ENCODE measurements around the gene ZBTB34.

The ZBTB34 gene

DNA sequence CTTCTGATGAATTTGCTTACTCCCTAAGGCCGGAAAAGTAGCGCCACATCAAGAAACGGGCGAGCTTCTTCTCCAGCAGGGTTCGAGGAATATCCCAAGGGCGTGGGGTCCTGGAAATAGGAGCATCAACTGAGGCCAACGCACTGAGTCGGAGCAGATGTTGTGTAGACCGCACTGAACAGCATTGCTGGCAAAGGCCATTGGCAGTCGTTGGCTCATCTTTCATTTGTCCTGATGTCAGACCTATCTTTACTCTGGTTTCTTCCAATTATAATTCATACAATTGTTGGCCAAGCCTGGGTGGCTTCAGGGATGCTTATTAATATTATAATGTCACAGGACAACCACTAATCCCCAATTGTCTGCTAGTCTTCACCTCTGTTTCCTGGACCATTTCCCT lies 26.5 kb downstream of the ZBTB34 start:
- ChIA-PET CTCF (no interaction called here), POLR2A (no interaction called here)
- DNase-seq (ENCODE audit: extremely low spot score), result no peak
- TF ChIP-seq, protein P1, sequence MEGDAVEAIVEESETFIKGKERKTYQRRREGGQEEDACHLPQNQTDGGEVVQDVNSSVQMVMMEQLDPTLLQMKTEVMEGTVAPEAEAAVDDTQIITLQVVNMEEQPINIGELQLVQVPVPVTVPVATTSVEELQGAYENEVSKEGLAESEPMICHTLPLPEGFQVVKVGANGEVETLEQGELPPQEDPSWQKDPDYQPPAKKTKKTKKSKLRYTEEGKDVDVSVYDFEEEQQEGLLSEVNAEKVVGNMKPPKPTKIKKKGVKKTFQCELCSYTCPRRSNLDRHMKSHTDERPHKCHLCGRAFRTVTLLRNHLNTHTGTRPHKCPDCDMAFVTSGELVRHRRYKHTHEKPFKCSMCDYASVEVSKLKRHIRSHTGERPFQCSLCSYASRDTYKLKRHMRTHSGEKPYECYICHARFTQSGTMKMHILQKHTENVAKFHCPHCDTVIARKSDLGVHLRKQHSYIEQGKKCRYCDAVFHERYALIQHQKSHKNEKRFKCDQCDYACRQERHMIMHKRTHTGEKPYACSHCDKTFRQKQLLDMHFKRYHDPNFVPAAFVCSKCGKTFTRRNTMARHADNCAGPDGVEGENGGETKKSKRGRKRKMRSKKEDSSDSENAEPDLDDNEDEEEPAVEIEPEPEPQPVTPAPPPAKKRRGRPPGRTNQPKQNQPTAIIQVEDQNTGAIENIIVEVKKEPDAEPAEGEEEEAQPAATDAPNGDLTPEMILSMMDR (IDR thresholded peaks at IDR 0.05; ENCODE audit: control extremely low read depth, extremely low read depth, low read depth, missing control alignments), result no peak

DNA sequence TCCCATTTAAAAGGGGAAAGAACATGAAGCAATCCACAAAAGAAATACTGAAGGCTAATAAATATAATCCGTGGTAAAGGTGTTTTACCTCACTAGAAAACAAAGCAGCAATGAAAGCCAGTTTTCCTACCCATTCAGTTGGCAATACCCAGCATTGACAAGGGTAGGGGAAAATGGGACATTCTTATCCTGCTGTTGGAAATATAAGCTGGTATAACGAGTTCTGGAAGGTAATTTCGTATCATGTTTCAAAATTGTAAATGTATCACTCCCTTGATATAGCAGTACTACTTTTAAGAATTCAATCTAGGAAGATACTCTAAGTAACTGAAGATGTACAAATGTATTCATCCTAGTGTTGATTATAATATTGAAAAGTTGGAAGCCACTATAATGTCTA lies 31.2 kb downstream of the ZBTB34 start:
- CTCF ChIA-PET, result no interaction called here
- no peak for DNase-seq (ENCODE audit: extremely low spot score)
- POLR2A ChIA-PET, result no interaction called here
- TF ChIP-seq, protein P1 (IDR thresholded peaks at IDR 0.05; ENCODE audit: control extremely low read depth, extremely low read depth, low read depth, missing control alignments), result no peak

DNA sequence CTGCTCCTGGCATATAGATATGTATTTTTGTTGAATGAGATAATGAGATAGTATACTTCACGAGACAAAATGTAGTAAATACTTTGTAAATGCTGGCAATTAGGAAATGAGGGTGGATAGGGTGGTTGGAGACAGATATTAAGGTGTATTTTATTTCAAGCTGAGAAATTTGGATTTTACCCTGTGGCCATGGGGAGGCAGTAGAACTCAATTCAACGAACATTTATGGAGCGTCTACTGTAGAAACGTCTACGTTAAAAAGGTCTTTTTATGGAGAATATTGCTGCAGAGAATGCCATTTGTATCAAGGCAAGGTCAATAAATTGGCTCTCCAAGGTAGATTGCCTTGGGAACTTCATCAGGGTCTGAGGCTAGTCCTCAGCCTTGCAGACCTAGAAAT lies 32.6 kb downstream of the ZBTB34 start:
- DNase-seq (ENCODE audit: extremely low spot score), result no peak
- ChIA-PET CTCF (interaction anchor here (1.9 kb wide), 1 partner anchor 10 kb away, joined by 6 read pairs; no protein-coding TSS in a partner anchor), POLR2A (no interaction called here)
- TF ChIP-seq, protein P1 (IDR thresholded peaks at IDR 0.05; ENCODE audit: control extremely low read depth, extremely low read depth, low read depth, missing control alignments), result no peak

DNA sequence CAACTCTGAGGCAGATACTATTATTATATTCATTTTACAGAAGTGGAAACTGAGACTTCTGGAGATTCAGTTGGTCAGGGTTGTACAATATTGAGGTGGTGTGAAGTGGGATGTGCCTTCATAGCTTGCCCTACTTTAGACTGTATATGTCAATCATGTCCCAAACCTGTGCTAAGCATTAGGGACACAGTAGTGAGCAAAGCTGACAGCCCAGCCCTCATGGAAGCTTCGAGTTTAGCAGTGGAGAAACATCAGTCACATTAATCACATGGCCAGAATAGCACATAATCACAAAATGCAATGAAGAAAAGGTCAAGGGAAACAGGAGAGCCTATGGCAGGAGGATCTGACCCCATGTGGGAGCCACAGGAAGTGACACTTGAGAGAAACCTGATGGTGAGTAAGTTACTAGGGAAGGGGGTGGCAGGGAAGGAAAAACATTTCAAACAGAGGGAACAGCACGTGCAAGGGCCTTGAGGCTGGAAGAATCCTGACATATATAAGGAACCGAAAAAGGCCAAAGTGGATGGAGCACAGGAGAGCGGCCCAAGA lies 33.7 kb downstream of the ZBTB34 start:
- CTCF ChIA-PET, result interaction anchor here (1.9 kb wide), 1 partner anchor 9 kb away, joined by 6 read pairs; no protein-coding TSS in a partner anchor
- POLR2A ChIA-PET, result no interaction called here
- no peak for DNase-seq (ENCODE audit: extremely low spot score)
- TF ChIP-seq, protein P1 (IDR thresholded peaks at IDR 0.05; ENCODE audit: control extremely low read depth, extremely low read depth, low read depth, missing control alignments), result no peak

DNA sequence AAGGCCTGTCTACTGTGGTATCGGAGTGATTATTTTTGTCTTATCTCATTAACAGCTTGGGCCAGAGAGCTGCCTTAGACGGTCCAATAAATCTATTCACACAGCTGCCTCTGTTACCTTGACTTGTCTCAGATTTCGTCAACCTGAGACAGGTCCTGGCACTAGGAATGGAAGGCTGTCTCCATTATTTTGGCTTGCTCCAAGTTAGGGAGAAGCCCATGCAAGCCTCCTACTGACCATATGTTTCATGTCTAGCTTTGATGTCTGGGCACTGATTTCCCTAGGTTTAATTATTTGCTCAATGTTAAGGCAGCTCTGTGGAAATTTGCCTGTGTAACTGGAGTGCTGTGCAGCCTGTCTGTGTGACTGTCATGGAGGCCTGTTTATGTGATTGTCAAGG lies 41.8 kb downstream of the ZBTB34 start:
- ChIA-PET POLR2A (interaction anchor here (0.5 kb wide), 1 partner anchor 1135 kb away, joined by 3 read pairs; no protein-coding TSS in a partner anchor), CTCF (interaction anchor here (1.4 to 2.3 kb wide), 2 partner anchors 9 to 37 kb away, joined by 3 to 6 read pairs; no protein-coding TSS in a partner anchor)
- no peak for DNase-seq (ENCODE audit: extremely low spot score)
- TF ChIP-seq, protein P1 (IDR thresholded peaks at IDR 0.05; ENCODE audit: control extremely low read depth, extremely low read depth, low read depth, missing control alignments), result no peak

DNA sequence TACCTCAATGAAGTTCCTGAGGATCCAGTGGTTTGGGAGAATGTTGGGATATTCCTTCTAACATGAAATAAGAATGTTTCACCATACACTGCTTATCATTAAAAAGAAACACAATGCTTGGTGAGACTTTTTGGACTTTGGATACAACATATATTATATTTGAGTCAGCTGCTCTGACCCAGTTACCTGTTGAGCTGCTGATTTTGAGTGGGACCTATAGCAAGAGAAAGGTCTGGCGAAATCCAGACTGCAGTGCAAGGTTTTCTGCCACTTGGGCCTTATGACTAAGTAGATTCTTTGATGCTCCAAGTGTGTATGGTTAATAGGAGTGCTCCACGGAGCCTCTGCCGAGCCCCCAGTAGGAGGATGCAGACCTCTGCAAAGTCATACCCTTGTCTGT lies 44.1 kb downstream of the ZBTB34 start:
- TF ChIP-seq, protein P1 (IDR thresholded peaks at IDR 0.05; ENCODE audit: control extremely low read depth, extremely low read depth, low read depth, missing control alignments), result no peak
- ChIA-PET POLR2A (no interaction called here), CTCF (no interaction called here)
- DNase-seq (ENCODE audit: extremely low spot score), result no peak

All from GM10248 (cell line).